Measurements from ENCODE around the gene FAM168A.

DNA sequence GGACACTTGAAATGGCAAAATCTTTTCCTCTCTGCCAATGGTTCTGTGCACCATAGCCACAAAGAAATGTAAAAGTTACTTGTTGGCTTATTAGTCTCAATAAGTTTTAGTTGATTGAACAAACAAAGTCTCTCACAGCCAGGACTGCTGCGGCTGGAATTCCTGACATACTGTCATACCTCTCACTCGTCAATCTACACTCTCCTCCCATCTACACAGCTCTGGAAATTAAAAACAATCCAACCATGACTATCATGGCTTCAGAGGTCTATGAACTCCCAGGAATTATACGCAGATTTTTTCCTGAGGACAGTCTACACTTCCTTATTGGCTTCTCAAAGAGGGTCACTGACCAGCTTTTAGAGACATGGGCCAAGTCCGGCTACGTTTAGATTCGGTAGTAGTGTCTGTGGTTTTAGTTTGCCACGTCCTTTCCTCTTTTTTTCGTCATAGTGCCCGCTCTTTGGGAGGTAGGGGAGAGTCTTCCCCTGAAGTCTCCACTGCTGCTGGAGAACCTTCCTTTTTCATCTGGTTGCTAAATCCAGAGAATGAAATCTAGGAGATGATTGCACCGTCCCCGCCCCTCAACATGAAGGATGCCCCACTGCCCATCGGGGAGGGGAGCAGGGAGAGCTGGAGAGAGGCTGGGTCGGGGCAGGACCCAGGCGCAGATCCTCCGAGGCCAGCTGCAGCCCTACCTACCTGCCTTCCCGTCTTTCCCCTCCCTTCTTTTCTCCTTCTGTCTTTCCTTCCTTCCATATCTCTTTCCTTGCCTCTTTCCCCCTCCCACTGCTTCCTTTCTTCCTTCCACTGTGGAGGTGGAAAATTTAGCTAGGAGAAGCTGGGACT, 47.4 kb upstream of the FAM168A start:
- TF ChIP-seq, protein P1, sequence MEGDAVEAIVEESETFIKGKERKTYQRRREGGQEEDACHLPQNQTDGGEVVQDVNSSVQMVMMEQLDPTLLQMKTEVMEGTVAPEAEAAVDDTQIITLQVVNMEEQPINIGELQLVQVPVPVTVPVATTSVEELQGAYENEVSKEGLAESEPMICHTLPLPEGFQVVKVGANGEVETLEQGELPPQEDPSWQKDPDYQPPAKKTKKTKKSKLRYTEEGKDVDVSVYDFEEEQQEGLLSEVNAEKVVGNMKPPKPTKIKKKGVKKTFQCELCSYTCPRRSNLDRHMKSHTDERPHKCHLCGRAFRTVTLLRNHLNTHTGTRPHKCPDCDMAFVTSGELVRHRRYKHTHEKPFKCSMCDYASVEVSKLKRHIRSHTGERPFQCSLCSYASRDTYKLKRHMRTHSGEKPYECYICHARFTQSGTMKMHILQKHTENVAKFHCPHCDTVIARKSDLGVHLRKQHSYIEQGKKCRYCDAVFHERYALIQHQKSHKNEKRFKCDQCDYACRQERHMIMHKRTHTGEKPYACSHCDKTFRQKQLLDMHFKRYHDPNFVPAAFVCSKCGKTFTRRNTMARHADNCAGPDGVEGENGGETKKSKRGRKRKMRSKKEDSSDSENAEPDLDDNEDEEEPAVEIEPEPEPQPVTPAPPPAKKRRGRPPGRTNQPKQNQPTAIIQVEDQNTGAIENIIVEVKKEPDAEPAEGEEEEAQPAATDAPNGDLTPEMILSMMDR (optimal IDR thresholded peaks at IDR 0.05 in 1 of 3, IDR thresholded peaks at IDR 0.05 in 1 of 3, conservative IDR thresholded peaks at IDR 0.05 in 1 of 3; ENCODE audit: extremely low read depth in 1 of 3, insufficient read depth in 2 of 3, low read length in 3 of 3): no peak
- TF ChIP-seq EZH2 (IDR thresholded peaks at IDR 0.05; ENCODE audit: low read length): no peak

Data from keratinocyte (primary cell).